Spleen (tissue), 11 donors: ENCODE data around the gene CCDC124. TPM values are rescaled to one million over a fixed set of nuclear protein-coding genes. Genes with fewer than 3 reads are reported as not detected.
"Not testable (repeated sequence)": the region's sequence is repeated elsewhere in the genome, so short reads cannot be mapped to it uniquely, and the experiment has no call there.

Source experiments
- DNase-seq: peaks from one replicate; pipeline ENCODE4 v3.0.0-alpha.2; 2020
- H3K27ac ChIP-seq, 8 donors: fragments of 200-600 bp; sonication (generic) in 7 of 8; 1 replicate in 4 of 8; 2 replicates in 4 of 8; pipeline versions ENCODE4 v1.5.0 to v1.8.0; 2016 to 2021; ENCODE audit warnings: inconsistent platforms in 4 of 8, mild to moderate bottlenecking in 4 of 8, moderate library complexity in 1 of 8
- H3K27me3 ChIP-seq, 7 donors: fragments of 200-600 bp; sonication (generic) in 6 of 7; replicated peaks in 1 of 7; 1 replicate in 4 of 7; 2 replicates in 3 of 7; pipeline versions ENCODE4 v1.5.0 to v1.8.0; 2016 to 2021; ENCODE audit warnings: inconsistent platforms in 3 of 7, mild to moderate bottlenecking in 1 of 7
- H3K36me3 ChIP-seq, 6 donors: fragments of 200-600 bp; sonication (generic) in 5 of 6; 1 replicate in 4 of 6; 2 replicates in 2 of 6; pipeline versions ENCODE4 v1.5.0 to v1.8.0; 2016 to 2021; ENCODE audit warnings: inconsistent platforms in 2 of 6
- H3K4me1 ChIP-seq, 6 donors: fragments of 200-600 bp; sonication (generic) in 5 of 6; 1 replicate in 3 of 6; 2 replicates in 3 of 6; pipeline versions ENCODE4 v1.5.0 to v1.8.0; 2016 to 2021; ENCODE audit warnings: inconsistent platforms in 3 of 6
- H3K4me3 ChIP-seq, 8 donors: fragments of 200-600 bp; sonication (generic) in 7 of 8; 1 replicate in 4 of 8; 2 replicates in 4 of 8; pipeline versions ENCODE4 v1.5.0 to v1.8.0; 2016 to 2021; ENCODE audit warnings: inconsistent platforms in 4 of 8, mild to moderate bottlenecking in 4 of 8, moderate library complexity in 2 of 8
- H3K9me3 ChIP-seq, 8 donors: fragments of 200-600 bp; sonication (generic) in 7 of 8; 1 replicate in 4 of 8; 2 replicates in 4 of 8; pipeline versions ENCODE4 v1.5.0 to v1.8.0; 2016 to 2021; ENCODE audit warnings: inconsistent platforms in 4 of 8
- POLR2A ChIP-seq, 3 donors: fragments of 450-650 bp; IDR thresholded peaks; one replicate each; pipeline ENCODE4 v1.5.1; 2017; ENCODE audit warnings: antibody characterized with exemption in 3 of 3, mild to moderate bottlenecking in 1 of 3
- POLR2AphosphoS5 ChIP-seq, 3 donors: sonication (generic); formaldehyde crosslinking; IDR thresholded peaks; one replicate each; pipeline ENCODE4 v1.5.1; 2017; ENCODE audit warnings: antibody characterized with exemption in 3 of 3
- WGBS, 5 donors: extraction: QIAGEN DNeasy Blood & Tissue Kit in 3 of 5; methylation state at CpG; one replicate each; pipeline versions ENCODE4 v1.1.5 to v1.1.7; 2013 to 2018; 5-methylcytosine and 5-hydroxymethylcytosine counted together
- intact Hi-C: fragments of 100-400 bp; cut with DNase I; formaldehyde crosslinking; loops from one replicate; pipeline ENCODE4 v1.15.0; 2023; ENCODE audit warnings: low total_unique reads
- polyA plus RNA-seq, 3 donors: library from polyadenylated mRNA; stranded (reverse); fragments of 200-250 nt; gene quantifications; one replicate each; pipeline ENCODE4 v1.2.1, GENCODE V29; 2013
- total RNA-seq, 7 donors: library from RNA; depleted of rRNA in 3 of 7; stranded (reverse); fragments of >200 nt in 3 of 7; fragmentation: NEBNext Ultra II Directional in 4 of 7; extraction: Animal tissue kit (Norgen Biotek cat#: 25700) in 4 of 7; gene quantifications; one replicate each; pipeline versions ENCODE4 v1.1.0 to v1.2.1, GENCODE V29; 2016 to 2021
- TF ChIP-seq, protein P1 (sequence below), 11 experiments: fragments of 200-600 bp in 7 of 11; fragments of 450-650 bp in 4 of 11; sonication (generic) in 4 of 11; IDR thresholded peaks in 8 of 11; conservative IDR thresholded peaks in 3 of 11; 1 replicate in 7 of 11; 2 replicates in 4 of 11; pipeline versions ENCODE4 v1.4.0 to v1.8.0; 2016 to 2021; ENCODE audit warnings: antibody characterized with exemption in 11 of 11, inconsistent platforms in 4 of 11, mild to moderate bottlenecking in 1 of 11
- donor health status: healthy with polysubstance abuse.
- donor health status: DM: no; HTN: no; CAD: no; lungs with moderate emphysema.
- donor health status: DM: no; HTN: no; CAD: no.
- donor health status: Bipolar disorder and iron deficiency.
- donor health status: healthy.
- donor health status: DM: no; HTN: no; CAD: no.
- donor health status: DM: yes; HTN: yes; CAD: no.

Gene CCDC124
- total and polyA plus RNA-seq, 10 donors: 29.5 to 89.9 (median 43.0) TPM

DNA sequence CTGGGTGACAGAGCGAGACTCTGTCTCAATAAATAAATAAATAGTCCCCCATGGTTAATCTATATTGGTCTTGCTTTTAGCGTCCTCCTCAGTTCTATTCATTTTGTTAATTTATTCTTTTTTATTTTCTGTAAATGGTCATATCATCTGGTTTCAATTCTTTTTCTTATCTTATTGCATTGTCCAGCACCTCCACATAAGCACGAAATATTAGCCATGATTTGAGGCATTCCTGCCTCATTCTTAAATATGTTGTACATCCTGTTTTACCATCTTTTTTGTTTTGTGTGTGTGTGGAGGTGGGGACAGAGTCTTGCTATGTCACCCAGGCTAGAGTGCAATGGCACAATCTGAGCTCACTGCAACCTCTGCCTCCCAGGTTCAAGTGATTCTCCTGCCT lies 24.6 kb upstream of the CCDC124 start:
- no peak for TF ChIP-seq POLR2AphosphoS5 (IDR thresholded peaks at IDR 0.05)
- TF ChIP-seq POLR2A (IDR thresholded peaks at IDR 0.05): no peak
- TF ChIP-seq, protein P1, sequence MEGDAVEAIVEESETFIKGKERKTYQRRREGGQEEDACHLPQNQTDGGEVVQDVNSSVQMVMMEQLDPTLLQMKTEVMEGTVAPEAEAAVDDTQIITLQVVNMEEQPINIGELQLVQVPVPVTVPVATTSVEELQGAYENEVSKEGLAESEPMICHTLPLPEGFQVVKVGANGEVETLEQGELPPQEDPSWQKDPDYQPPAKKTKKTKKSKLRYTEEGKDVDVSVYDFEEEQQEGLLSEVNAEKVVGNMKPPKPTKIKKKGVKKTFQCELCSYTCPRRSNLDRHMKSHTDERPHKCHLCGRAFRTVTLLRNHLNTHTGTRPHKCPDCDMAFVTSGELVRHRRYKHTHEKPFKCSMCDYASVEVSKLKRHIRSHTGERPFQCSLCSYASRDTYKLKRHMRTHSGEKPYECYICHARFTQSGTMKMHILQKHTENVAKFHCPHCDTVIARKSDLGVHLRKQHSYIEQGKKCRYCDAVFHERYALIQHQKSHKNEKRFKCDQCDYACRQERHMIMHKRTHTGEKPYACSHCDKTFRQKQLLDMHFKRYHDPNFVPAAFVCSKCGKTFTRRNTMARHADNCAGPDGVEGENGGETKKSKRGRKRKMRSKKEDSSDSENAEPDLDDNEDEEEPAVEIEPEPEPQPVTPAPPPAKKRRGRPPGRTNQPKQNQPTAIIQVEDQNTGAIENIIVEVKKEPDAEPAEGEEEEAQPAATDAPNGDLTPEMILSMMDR (IDR thresholded peaks at IDR 0.05 in 8 of 11, conservative IDR thresholded peaks at IDR 0.05 in 3 of 11): no peak
- Histone ChIP-seq H3K4me1 (no peaks in the 10 kb centered on the region), H3K36me3 (no peaks in the 10 kb centered on the region), H3K9me3 (peaks cover 0 to 28% (median 20%) of the 10 kb centered on the region in 8 donors), H3K27ac (no peak overlapping the region), H3K27me3 (peaks cover 0 to 19% (median 0%) of the 10 kb centered on the region in 7 donors), H3K4me3 (no peak overlapping the region)
- intact Hi-C loops: no loop called here
- 84 to 95% (median 90%) methylated on average over 3 of the region's 3 CpGs for WGBS, 5 donors
- no peak for DNase-seq

DNA sequence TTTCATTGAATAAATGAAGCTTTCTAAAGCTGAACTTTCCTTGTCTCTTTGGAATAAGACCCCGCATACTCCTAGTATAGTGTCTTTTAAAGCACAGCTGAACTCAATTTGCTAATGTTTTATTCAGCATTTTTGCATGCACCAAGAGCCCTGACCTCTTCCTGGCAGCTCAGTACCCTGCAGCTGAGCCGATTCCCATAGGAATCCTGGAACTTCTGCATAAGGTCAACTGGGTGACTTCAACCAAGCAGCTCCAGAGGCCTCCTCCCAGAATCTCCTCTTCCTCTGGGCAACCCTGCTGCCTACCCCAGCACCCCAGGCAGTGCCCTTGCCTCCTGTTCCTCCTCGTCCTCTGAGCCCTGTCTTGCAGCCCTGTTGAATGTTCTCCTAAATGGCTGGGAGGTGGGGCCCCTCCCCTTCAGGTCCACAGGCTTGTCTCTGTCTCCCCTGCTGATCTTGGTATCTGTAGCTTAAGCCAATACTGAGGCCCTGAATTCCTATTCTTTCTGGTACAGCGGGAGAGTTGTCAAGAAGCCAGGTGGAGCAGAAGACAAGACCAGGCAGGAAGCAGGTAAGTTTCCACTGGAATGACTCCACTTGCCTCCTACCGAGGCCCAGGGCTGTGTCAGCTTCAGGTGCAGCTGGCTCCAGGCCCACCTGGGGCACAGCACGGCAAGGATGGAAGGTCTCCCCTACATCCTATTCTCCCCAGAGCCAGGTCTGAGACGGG lies 23.6 kb upstream of the CCDC124 start:
- 62 to 74% (median 70%) methylated on average over 7 of the region's 7 CpGs for WGBS, 5 donors
- H3K4me1 ChIP-seq: no peaks in the 10 kb centered on the region
- H3K9me3 ChIP-seq: peaks cover 0 to 37% (median 28%) of the 10 kb centered on the region in 8 donors
- intact Hi-C loops: no loop called here
- peaks cover 0 to 21% (median 0%) of the 10 kb centered on the region in 7 donors for H3K27me3 ChIP-seq
- no peak overlapping the region for H3K4me3 ChIP-seq
- H3K27ac ChIP-seq: no peak overlapping the region
- DNase-seq: no peak
- no peaks in the 10 kb centered on the region for H3K36me3 ChIP-seq
- TF ChIP-seq POLR2A (IDR thresholded peaks at IDR 0.05) (no peak), POLR2AphosphoS5 (IDR thresholded peaks at IDR 0.05) (no peak)
- TF ChIP-seq, protein P1 (IDR thresholded peaks at IDR 0.05 in 8 of 11, conservative IDR thresholded peaks at IDR 0.05 in 3 of 11): no peak

DNA sequence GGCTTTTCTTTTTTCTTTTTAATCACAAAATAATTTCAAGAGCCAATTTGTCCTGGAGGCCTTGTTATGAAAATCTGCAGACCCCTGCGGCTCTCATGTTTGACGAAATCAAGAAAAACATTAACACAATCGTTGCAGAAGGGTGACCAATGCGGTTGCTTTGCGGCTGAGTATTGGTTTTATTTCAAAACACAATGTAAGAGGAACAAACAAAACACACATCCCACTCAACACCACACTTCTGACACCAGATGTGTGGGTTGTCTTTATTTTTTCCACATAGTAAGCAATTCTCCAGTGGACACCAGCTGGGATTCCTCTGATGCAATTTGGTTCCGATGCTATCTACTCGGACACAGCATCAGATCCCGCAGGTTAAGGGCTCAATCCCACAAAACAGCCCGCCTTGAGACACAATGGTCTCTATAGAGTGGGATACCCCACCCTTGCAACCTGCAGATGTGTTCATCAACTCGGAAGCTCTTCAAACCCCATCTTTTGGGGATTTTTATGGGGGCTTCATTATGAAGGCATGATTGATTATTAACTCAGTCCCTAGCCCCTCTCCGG lies 21.9 kb upstream of the CCDC124 start:
- DNase-seq: no peak
- 73 to 89% (median 78%) methylated on average over 11 of the region's 11 CpGs for WGBS, 5 donors
- H3K4me3 ChIP-seq: no peak overlapping the region
- H3K9me3 ChIP-seq: peaks cover 0 to 39% (median 29%) of the 10 kb centered on the region in 8 donors
- no peaks in the 10 kb centered on the region for H3K4me1 ChIP-seq
- peaks cover 0 to 18% (median 0%) of the 10 kb centered on the region in 7 donors for H3K27me3 ChIP-seq
- no peaks in the 10 kb centered on the region for H3K36me3 ChIP-seq
- no peak overlapping the region for H3K27ac ChIP-seq
- TF ChIP-seq, protein P1 (IDR thresholded peaks at IDR 0.05 in 8 of 11, conservative IDR thresholded peaks at IDR 0.05 in 3 of 11): no peak
- TF ChIP-seq POLR2A (IDR thresholded peaks at IDR 0.05) (no peak), POLR2AphosphoS5 (IDR thresholded peaks at IDR 0.05) (no peak)
- intact Hi-C loops: no loop called here

DNA sequence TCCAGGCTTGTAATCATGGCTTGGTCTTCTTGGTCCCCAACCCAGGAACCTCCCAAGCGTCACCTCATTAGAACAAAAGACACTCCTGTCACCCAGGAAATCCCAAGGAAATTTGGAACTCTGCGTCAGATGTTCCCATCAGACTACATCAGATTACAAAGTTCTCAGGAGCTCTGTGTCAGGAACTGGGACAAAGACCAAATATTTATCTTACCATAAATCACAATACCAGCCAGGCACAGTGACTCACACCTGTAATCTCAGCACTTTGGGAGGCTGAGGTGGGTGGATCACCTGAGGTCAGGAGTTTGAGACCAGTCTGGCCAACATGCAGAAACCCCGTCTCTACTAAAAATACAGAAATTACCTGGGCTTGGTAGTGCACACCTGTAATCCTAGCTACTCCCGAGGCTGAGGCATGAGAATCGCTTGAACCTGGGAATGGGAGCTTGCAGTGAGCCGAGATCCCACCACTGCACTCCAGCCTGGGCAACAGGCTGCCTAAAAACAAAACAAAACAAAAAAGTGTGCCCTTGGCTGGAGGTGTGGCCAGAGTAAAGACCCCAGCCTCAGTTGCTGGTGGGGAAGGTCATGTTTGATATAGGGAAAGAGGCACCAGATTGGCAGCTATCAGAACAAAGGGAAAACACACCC lies 16.7 kb upstream of the CCDC124 start:
- H3K27me3 ChIP-seq: peaks cover 0 to 36% (median 0%) of the 10 kb centered on the region in 7 donors
- no peaks in the 10 kb centered on the region for H3K4me1 ChIP-seq
- WGBS, 5 donors: 80 to 89% (median 86%) methylated on average over 6 of the region's 6 CpGs
- no peak for DNase-seq
- no peaks in the 10 kb centered on the region for H3K36me3 ChIP-seq
- H3K9me3 ChIP-seq: peaks cover 0 to 24% (median 17%) of the 10 kb centered on the region in 8 donors
- TF ChIP-seq, protein P1 (IDR thresholded peaks at IDR 0.05 in 8 of 11, conservative IDR thresholded peaks at IDR 0.05 in 3 of 11): no peak
- TF ChIP-seq POLR2AphosphoS5 (IDR thresholded peaks at IDR 0.05) (no peak), POLR2A (IDR thresholded peaks at IDR 0.05) (no peak)
- intact Hi-C loops: no loop called here
- no peak overlapping the region for H3K27ac ChIP-seq
- no peak overlapping the region for H3K4me3 ChIP-seq

DNA sequence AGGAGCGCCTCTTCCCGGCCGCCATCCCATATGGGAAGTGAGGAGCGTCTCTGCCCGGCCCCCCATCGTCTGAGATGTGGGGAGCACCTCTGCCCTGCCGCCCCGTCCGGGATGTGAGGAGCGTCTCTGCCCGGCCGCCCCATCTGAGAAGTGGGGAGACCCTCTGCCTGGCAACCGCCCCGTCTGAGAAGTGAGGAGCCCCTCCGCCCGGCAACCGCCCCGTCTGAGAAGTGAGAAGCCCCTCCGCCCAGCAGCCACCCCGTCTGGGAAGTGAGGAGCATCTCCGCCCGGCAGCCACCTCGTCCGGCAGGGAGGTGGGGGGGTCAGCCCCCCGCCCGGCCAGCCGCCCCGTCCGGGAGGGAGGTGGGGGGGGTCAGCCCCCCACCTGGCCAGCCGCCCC lies 14.7 kb upstream of the CCDC124 start:
- Histone ChIP-seq H3K27me3 (peaks cover 0 to 35% (median 0%) of the 10 kb centered on the region in 7 donors), H3K9me3 (peaks cover 0 to 19% (median 11%) of the 10 kb centered on the region in 8 donors)
- H3K4me1 ChIP-seq, intact Hi-C loops, H3K27ac ChIP-seq, DNase-seq, H3K36me3 ChIP-seq, H3K4me3 ChIP-seq: not testable (repeated sequence)
- 94 to 100% (median 96%) methylated on average over 4 to 29 of the region's 30 CpGs for WGBS, 5 donors

DNA sequence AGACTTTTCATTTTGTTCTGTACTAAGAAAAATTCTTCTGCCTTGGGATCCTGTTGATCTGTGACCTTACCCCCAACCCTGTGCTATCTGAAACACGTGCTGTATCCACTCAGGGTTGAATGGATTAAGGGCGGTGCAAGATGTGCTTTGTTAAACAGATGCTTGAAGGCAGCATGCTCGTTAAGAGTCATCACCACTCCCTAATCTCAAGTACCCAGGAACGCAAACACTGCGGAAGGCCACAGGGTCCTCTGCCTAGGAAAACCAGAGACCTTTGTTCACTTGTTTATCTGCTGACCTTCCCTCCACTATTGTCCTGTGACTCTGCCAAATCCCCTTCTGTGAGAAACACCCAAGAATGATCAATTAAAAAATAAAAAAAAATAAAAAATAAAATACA lies 13.7 kb upstream of the CCDC124 start:
- H3K27ac ChIP-seq, DNase-seq, H3K9me3 ChIP-seq, H3K4me1 ChIP-seq, H3K36me3 ChIP-seq, H3K4me3 ChIP-seq, intact Hi-C loops: not testable (repeated sequence)
- 35 to 74% (median 58%) methylated on average over 3 to 5 of the region's 5 CpGs for WGBS, 5 donors
- H3K27me3 ChIP-seq: peaks cover 0 to 29% (median 0%) of the 10 kb centered on the region in 7 donors
